ENCODE results near the gene CFAP69. TPM values are rescaled to one million over a fixed set of nuclear protein-coding genes. Genes with fewer than 3 reads are reported as not detected.

CFAP69 gene, protein sequence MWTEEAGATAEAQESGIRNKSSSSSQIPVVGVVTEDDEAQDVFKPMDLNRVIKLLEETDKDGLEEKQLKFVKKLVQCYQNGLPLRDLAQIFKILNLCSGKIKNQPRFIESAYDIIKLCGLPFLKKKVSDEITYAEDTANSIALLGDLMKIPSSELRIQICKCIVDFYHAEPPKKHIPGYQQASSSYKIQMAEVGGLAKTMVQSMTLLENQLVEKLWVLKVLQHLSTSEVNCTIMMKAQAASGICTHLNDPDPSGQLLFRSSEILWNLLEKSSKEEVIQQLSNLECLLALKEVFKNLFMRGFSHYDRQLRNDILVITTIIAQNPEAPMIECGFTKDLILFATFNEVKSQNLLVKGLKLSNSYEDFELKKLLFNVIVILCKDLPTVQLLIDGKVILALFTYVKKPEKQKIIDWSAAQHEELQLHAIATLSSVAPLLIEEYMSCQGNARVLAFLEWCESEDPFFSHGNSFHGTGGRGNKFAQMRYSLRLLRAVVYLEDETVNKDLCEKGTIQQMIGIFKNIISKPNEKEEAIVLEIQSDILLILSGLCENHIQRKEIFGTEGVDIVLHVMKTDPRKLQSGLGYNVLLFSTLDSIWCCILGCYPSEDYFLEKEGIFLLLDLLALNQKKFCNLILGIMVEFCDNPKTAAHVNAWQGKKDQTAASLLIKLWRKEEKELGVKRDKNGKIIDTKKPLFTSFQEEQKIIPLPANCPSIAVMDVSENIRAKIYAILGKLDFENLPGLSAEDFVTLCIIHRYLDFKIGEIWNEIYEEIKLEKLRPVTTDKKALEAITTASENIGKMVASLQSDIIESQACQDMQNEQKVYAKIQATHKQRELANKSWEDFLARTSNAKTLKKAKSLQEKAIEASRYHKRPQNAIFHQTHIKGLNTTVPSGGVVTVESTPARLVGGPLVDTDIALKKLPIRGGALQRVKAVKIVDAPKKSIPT
- 10 to 100 TPM; 27.4 to 50.6 TPM for total RNA-seq

DNA sequence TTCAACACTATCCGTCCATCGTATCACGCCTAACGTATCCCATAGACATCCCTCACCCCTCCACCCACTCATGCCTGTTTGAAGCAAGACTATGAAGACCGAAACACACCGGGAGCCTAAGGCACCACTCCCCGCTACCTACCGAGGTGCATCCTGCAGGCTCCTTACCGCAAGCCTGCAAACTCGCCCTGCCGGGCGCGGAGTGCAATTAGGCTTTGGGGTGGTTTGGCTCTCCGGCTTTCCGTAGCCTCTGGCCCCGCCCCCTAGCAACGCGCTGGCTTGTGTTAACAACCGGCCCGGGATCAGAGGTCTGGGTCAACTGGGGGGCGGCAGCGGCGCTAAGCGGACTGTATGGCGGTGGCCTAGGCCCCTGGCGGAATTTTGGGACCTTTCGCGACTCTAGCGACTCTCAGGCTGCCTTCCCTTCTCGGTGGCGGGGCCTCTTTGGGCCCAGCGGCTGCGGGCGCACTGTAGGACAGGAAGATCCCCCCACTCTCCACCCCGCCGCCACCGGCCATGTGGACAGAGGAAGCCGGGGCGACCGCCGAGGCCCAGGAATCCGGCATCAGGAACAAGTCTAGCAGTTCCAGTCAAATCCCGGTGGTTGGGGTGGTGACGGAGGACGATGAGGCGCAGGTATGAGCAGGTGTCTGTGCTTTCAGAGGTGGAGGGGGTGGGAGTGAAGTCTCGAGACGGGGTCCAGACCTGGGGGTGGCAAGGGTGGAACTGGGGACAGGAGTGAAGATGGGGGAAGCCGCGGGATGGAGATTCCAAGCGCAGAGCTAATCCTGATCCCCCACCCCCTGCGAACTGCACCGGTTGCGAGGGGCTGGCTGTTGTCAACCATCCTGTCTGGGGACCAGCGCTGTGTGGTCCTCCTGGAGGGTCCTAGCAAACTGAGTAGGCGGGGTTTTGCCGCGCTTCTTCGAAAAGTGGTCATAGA lies at the start of gene CFAP69:
TSS of gene CFAP69 (plus strand) at position 266 of the 943 bp plus-strand sequence. CDS start at position 517, 251 bp downstream.
- H3K27me3 ChIP-seq (replicated peaks; ENCODE audit: insufficient read depth): no peaks in the 10 kb centered on the region
- no peaks in the 10 kb centered on the region for H3K36me3 ChIP-seq
- peak within 1 kb of the TSS; percentile 77 to 95 for H3K4me3 ChIP-seq
- no peaks in the 10 kb centered on the region for H3K4me1 ChIP-seq (replicated peaks)
- WGBS: under 1% methylated on average over 49 of the region's 59 CpGs
- TF ChIP-seq CTCF (IDR thresholded peaks at IDR 0.05) (peak in 2 of 4 experiments; percentile 62 to 75), POLR2A (IDR thresholded peaks at IDR 0.05) (peak; percentile 23), POLR2AphosphoS5 (IDR thresholded peaks at IDR 0.05) (peak; percentile 92)
- H3K27ac ChIP-seq: peak within 1 kb of the TSS; percentile 85 to 93
- H3K9me3 ChIP-seq: no peaks in the 10 kb centered on the region
- intact Hi-C loops (cut with DNase I): loop anchor here (5.0 kb wide), 1 partner anchor 33 kb away; the partner anchor contains the start of gene STEAP2
- DNase-seq (ENCODE audit: low spot score): peak; percentile 90

DNA sequence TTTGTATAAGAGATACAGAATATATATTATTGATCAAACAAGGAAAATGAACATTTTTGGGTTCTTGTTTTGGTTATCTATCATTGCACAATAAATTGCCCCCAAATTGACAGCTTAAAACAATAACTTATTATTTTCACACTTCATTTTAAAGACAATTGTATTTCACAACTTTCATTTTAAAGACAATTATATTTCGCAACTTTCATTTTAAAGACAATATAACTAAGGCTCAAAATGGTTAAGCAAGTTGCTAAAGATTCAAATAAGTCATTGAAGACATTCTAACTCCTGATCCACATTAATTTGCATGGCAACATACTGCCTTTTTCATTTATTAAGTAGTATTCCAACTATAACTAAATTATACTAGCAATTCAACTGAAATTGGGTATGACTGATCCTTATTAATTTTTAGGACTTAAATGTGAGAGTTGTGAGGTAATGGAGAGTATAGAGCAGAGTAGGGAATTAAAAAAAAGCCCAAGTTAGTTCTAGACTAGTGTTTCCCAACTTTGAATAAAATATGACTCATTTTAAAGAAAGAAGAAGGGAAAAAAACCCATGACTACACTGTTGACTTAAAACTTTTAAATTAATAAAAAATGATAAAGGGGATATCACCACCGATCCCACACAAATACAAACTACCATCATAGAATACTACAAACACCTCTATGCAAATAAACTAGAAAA lies 43.3 kb upstream of the CFAP69 start:
- 94% methylated on average over 2 of the region's 2 CpGs for WGBS
- TF ChIP-seq CTCF (IDR thresholded peaks at IDR 0.05): no peak
- TF ChIP-seq POLR2AphosphoS5 (IDR thresholded peaks at IDR 0.05): no peak
- no peak for TF ChIP-seq POLR2A (IDR thresholded peaks at IDR 0.05)
- intact Hi-C loops (cut with DNase I): no loop called here
- Histone ChIP-seq H3K36me3 (no peaks in the 10 kb centered on the region), H3K9me3 (no peaks in the 10 kb centered on the region), H3K4me1 (replicated peaks) (no peaks in the 10 kb centered on the region), H3K27ac (no peak overlapping the region), H3K4me3 (no peak overlapping the region), H3K27me3 (replicated peaks; ENCODE audit: insufficient read depth) (no peaks in the 10 kb centered on the region)
- DNase-seq (ENCODE audit: low spot score): no peak

DNA sequence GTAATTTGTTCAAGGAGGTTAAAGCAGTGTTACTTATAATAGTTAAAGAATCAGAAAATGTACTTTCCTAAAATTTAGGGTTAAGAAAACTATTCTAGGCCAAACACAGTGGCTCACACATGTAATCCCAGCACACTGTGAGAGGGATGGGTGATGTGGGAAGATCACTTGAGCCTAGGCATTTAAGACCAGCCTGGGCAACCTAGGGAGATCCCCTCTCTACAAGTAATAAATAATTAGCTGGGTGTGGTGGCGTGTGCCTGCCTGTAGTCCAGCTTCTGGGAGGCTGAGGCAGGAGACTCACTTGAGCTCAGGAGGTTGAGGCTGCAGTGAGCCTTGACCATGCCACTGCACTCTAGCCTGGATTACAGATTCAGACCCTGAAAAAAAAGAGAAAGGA lies 37.0 kb upstream of the CFAP69 start:
- TF ChIP-seq POLR2AphosphoS5 (IDR thresholded peaks at IDR 0.05): no peak
- no peak for TF ChIP-seq CTCF (IDR thresholded peaks at IDR 0.05)
- no peak for TF ChIP-seq POLR2A (IDR thresholded peaks at IDR 0.05)
- no peaks in the 10 kb centered on the region for H3K27me3 ChIP-seq (replicated peaks; ENCODE audit: insufficient read depth)
- WGBS: 80% methylated on average over 1 of the region's 1 CpG

DNA sequence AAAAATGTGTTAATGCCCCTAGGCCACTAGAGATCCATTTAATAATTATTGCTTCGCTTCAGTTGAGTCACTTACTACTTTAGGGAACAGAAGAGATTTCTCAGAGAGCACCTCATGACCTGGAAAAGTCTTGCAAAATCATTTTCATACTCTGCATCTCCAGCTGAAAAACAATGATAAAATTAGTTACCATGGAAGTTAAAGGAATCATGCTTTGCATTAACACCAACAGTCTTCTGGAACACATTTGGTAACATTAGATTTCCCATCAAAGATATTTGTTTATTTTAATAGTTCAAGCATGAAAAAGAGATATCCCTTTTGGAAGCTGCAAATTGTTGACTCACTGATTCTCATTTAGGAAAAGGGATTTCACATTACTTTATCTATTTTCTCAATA lies 35.2 kb upstream of the CFAP69 start:
- no peak overlapping the region for H3K4me3 ChIP-seq
- H3K27ac ChIP-seq: peak overlapping the region in 1 of 2 donors; percentile 99
- 74% methylated on average over 1 of the region's 1 CpG for WGBS
- TF ChIP-seq POLR2AphosphoS5 (IDR thresholded peaks at IDR 0.05) (peak; percentile 29), POLR2A (IDR thresholded peaks at IDR 0.05) (no peak)
- intact Hi-C loops (cut with DNase I): loop anchor here (5.0 to 10.0 kb wide), 2 partner anchors 38 to 195 kb away; partner anchors contain the start of genes CFAP69 and CLDN12
- DNase-seq (ENCODE audit: low spot score): no peak
- no peaks in the 10 kb centered on the region for H3K4me1 ChIP-seq (replicated peaks)
- no peaks in the 10 kb centered on the region for H3K9me3 ChIP-seq
- no peaks in the 10 kb centered on the region for H3K36me3 ChIP-seq
- H3K27me3 ChIP-seq (replicated peaks; ENCODE audit: insufficient read depth): no peaks in the 10 kb centered on the region

More for the DNA sequence above, 37.0 kb upstream of the CFAP69 start:
- Histone ChIP-seq H3K36me3 (no peaks in the 10 kb centered on the region), H3K9me3 (no peaks in the 10 kb centered on the region), H3K4me3 (no peak overlapping the region), H3K4me1 (replicated peaks) (no peaks in the 10 kb centered on the region), H3K27ac (no peak overlapping the region)
- intact Hi-C loops (cut with DNase I): no loop called here
- no peak for DNase-seq (ENCODE audit: low spot score)
